KMS-11 (cell line): ENCODE results near the gene ANKRD29.

Source experiments
- H2AFZ ChIP-seq: fragments of 200-600 bp; sonication (generic); 2 replicates; pipeline ENCODE4 v1.6.1; 2016; ENCODE audit warnings: antibody characterized with exemption, mixed run types, low read depth
- H3K27ac ChIP-seq: fragments of 200-600 bp; sonication (generic); 2 replicates; pipeline ENCODE4 v1.6.1; 2016; ENCODE audit warnings: mild to moderate bottlenecking, mixed run types
- H3K27me3 ChIP-seq: fragments of 200-600 bp; sonication (generic); 2 replicates; pipeline ENCODE4 v1.6.1; 2017; ENCODE audit warnings: mild to moderate bottlenecking, low read depth, mixed run types, moderate library complexity; ENCODE audit not compliant: insufficient read depth
- H3K36me3 ChIP-seq: fragments of 200-600 bp; sonication (generic); 2 replicates; pipeline ENCODE4 v1.6.1; 2017; ENCODE audit warnings: mild to moderate bottlenecking, mixed run types; ENCODE audit not compliant: insufficient read depth
- H3K4me1 ChIP-seq: fragments of 200-600 bp; sonication (generic); 2 replicates; pipeline ENCODE4 v1.6.1; 2016; ENCODE audit warnings: mild to moderate bottlenecking, low read depth, mixed run types; ENCODE audit not compliant: poor library complexity, severe bottlenecking
- H3K4me2 ChIP-seq: fragments of 200-600 bp; sonication (generic); 2 replicates; pipeline ENCODE4 v1.7.0; 2016; ENCODE audit warnings: mild to moderate bottlenecking, mixed run types
- H3K4me3 ChIP-seq: fragments of 200-600 bp; sonication (generic); IDR thresholded peaks from 2 replicates; pipeline ENCODE4 v1.6.1; 2017; ENCODE audit warnings: low read depth, low read length, mixed read lengths; ENCODE audit not compliant: insufficient read depth
- H3K79me2 ChIP-seq: fragments of 200-600 bp; sonication (generic); 2 replicates; pipeline ENCODE4 v1.6.1; 2016; ENCODE audit warnings: low read depth, mixed run types; ENCODE audit not compliant: insufficient read depth
- H3K9ac ChIP-seq: fragments of 200-600 bp; sonication (generic); 2 replicates; pipeline ENCODE4 v1.6.1; 2016; ENCODE audit warnings: mild to moderate bottlenecking, mixed run types
- H4K20me1 ChIP-seq: fragments of 200-600 bp; sonication (generic); 2 replicates; pipeline ENCODE4 v1.6.1; 2016; ENCODE audit warnings: mild to moderate bottlenecking, mixed run types; ENCODE audit not compliant: insufficient read depth
- TF ChIP-seq, protein P1 (sequence below): fragments of 200-600 bp; sonication (generic); conservative IDR thresholded peaks from 2 replicates; pipeline ENCODE4 v1.6.1; 2017; ENCODE audit warnings: low read depth, mild to moderate bottlenecking, antibody characterized with exemption, low read length, moderate library complexity, mixed read lengths

The ANKRD29 gene, protein sequence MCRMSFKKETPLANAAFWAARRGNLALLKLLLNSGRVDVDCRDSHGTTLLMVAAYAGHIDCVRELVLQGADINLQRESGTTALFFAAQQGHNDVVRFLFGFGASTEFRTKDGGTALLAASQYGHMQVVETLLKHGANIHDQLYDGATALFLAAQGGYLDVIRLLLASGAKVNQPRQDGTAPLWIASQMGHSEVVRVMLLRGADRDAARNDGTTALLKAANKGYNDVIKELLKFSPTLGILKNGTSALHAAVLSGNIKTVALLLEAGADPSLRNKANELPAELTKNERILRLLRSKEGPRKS

GRCh38 chr18:23662309-23663263 is at the start of gene ANKRD29:
Gene ANKRD29 (minus strand): TSS chr18:23662911. CDS start chr18:23662730, 181 bp downstream.
- Histone ChIP-seq H3K9ac (peak within 1 kb of the TSS; percentile 28; the same call in 1 of the 2 replicates), H3K27ac (no peak within 1 kb of the TSS), H3K4me2 (peak within 1 kb of the TSS; percentile 98), H4K20me1 (no peaks in the 10 kb centered on the region), H2AFZ (peak within 1 kb of the TSS; percentile 72; the same call in 1 of the 2 replicates), H3K36me3 (no peaks in the 10 kb centered on the region), H3K79me2 (no peaks in the 10 kb centered on the region), H3K4me3 (no peak within 1 kb of the TSS), H3K4me1 (peaks cover 14% of the 10 kb centered on the region), H3K27me3 (no peaks in the 10 kb centered on the region; the same call in 1 of the 2 replicates)
- TF ChIP-seq, protein P1, sequence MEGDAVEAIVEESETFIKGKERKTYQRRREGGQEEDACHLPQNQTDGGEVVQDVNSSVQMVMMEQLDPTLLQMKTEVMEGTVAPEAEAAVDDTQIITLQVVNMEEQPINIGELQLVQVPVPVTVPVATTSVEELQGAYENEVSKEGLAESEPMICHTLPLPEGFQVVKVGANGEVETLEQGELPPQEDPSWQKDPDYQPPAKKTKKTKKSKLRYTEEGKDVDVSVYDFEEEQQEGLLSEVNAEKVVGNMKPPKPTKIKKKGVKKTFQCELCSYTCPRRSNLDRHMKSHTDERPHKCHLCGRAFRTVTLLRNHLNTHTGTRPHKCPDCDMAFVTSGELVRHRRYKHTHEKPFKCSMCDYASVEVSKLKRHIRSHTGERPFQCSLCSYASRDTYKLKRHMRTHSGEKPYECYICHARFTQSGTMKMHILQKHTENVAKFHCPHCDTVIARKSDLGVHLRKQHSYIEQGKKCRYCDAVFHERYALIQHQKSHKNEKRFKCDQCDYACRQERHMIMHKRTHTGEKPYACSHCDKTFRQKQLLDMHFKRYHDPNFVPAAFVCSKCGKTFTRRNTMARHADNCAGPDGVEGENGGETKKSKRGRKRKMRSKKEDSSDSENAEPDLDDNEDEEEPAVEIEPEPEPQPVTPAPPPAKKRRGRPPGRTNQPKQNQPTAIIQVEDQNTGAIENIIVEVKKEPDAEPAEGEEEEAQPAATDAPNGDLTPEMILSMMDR, result no peak

GRCh38 chr18:23712445-23712844 is 49.7 kb upstream of the ANKRD29 start:
- Histone ChIP-seq H3K9ac (no peak overlapping the region), H2AFZ (no peak overlapping the region), H3K27me3 (no peaks in the 10 kb centered on the region), H3K36me3 (no peaks in the 10 kb centered on the region), H3K79me2 (no peaks in the 10 kb centered on the region), H3K4me1 (peaks cover 24% of the 10 kb centered on the region), H3K4me3 (no peak overlapping the region), H3K4me2 (peak overlapping the region; percentile 27), H3K27ac (no peak overlapping the region), H4K20me1 (no peaks in the 10 kb centered on the region)
- TF ChIP-seq, protein P1, result no peak

DNA sequence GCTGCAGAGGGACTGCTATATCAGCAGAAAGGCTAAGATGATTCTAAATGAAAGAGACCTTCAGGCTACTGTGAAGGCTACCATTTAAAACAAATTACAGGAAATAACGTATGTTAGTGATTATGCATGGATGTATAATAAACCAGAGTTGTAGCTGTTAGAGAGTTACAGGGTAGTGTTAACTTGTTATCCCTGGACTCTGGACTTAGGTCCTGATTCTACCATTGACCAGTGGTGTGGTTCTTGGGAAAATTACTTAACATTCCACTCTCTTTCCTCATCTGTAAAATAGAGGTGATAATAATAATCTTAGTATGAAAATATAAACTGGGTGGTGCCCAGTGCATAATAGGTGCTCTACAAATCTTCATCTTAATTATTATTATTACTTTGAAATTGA is 48.7 kb upstream of the ANKRD29 start:
- peaks cover 24% of the 10 kb centered on the region for H3K4me1 ChIP-seq
- TF ChIP-seq, protein P1, result no peak
- no peaks in the 10 kb centered on the region for H3K79me2 ChIP-seq
- no peak overlapping the region for H3K27ac ChIP-seq
- H3K9ac ChIP-seq, result no peak overlapping the region
- no peak overlapping the region for H2AFZ ChIP-seq
- peak overlapping the region; percentile 27; the same call in 1 of the 2 replicates for H3K4me2 ChIP-seq
- H3K27me3 ChIP-seq, result no peaks in the 10 kb centered on the region
- H4K20me1 ChIP-seq, result no peaks in the 10 kb centered on the region
- H3K36me3 ChIP-seq, result no peaks in the 10 kb centered on the region
- H3K4me3 ChIP-seq, result no peak overlapping the region

DNA sequence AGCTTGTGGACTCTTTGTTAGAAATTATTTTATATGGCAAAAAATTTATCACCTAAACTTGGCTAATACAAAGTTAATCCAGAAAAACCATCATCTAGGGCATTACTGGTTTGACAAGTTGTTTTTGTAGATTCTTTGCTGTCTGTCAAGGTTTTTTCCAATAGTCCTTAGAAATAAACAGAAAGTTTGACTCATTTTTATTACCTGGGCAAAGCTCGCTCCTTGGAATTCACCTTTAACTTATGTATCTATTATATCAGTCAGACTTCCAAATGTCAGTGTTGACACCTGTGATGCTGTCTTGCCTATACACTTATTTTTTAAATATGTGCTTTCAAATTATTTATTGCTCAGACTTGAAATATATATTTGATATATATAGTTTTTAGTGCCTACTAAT is 48.2 kb upstream of the ANKRD29 start:
- Histone ChIP-seq H3K4me2 (peak overlapping the region; percentile 27; the same call in 1 of the 2 replicates), H4K20me1 (no peaks in the 10 kb centered on the region), H3K27ac (no peak overlapping the region), H3K79me2 (no peaks in the 10 kb centered on the region), H3K4me3 (no peak overlapping the region), H3K36me3 (no peaks in the 10 kb centered on the region), H3K27me3 (no peaks in the 10 kb centered on the region), H3K4me1 (peaks cover 24% of the 10 kb centered on the region), H2AFZ (no peak overlapping the region), H3K9ac (no peak overlapping the region)
- TF ChIP-seq, protein P1, result no peak
